Heart left ventricle (tissue), 16 donors: ENCODE data around the gene HAUS3. TPM values are rescaled to one million over a fixed set of nuclear protein-coding genes. Genes with fewer than 3 reads are reported as not detected.

Experiments
- ATAC-seq, 4 donors: fragments of 200-7000 bp; cut with Tn5 transposase; one replicate each; pipeline ENCODE4 v1.9.1; 2020 to 2022; ENCODE audit warnings: moderate library complexity in 4 of 4, mild to moderate bottlenecking in 3 of 4, moderate number of reproducible peaks in 1 of 4
- DNase-seq, 5 donors: peaks; one replicate each; pipeline ENCODE4 v3.0.0-alpha.2; 2020
- H3K27ac ChIP-seq, 12 donors: fragments of 200-600 bp; sonication (generic) in 4 of 12; one replicate each; pipeline versions ENCODE4 v1.5.0 to v1.8.0; 2016 to 2022; ENCODE audit warnings: mild to moderate bottlenecking in 2 of 12
- H3K27me3 ChIP-seq, 9 donors: fragments of 200-600 bp; sonication (generic) in 2 of 9; one replicate each; pipeline versions ENCODE4 v1.5.1 to v1.8.0; 2016 to 2022; ENCODE audit warnings: mild to moderate bottlenecking in 3 of 9
- H3K36me3 ChIP-seq, 9 donors: fragments of 200-600 bp; sonication (generic) in 2 of 9; one replicate each; pipeline versions ENCODE4 v1.5.0 to v1.8.0; 2018 to 2022; ENCODE audit warnings: mild to moderate bottlenecking in 2 of 9
- H3K4me1 ChIP-seq, 12 donors: fragments of 200-600 bp; sonication (generic) in 4 of 12; one replicate each; pipeline versions ENCODE4 v1.5.0 to v1.8.0; 2016 to 2022; ENCODE audit warnings: mild to moderate bottlenecking in 3 of 12
- H3K4me3 ChIP-seq, 12 donors: fragments of 200-600 bp; sonication (generic) in 4 of 12; one replicate each; pipeline versions ENCODE4 v1.5.0 to v1.8.0; 2017 to 2022; ENCODE audit warnings: mild to moderate bottlenecking in 9 of 12, moderate library complexity in 4 of 12
- H3K9me3 ChIP-seq, 12 donors: fragments of 200-600 bp; sonication (generic) in 4 of 12; one replicate each; pipeline versions ENCODE4 v1.5.0 to v1.8.0; 2016 to 2022; ENCODE audit warnings: mild to moderate bottlenecking in 1 of 12
- POLR2A ChIP-seq, 2 donors: fragments of 450-650 bp; IDR thresholded peaks; one replicate each; pipeline ENCODE4 v1.6.1; 2017; ENCODE audit warnings: antibody characterized with exemption in 2 of 2, mild to moderate bottlenecking in 2 of 2, moderate library complexity in 2 of 2
- WGBS, 4 donors: extraction: QIAGEN DNeasy Blood & Tissue Kit in 2 of 4; methylation state at CpG; one replicate each; pipeline versions ENCODE4 v1.1.5 to v1.1.7; 2013 to 2018; 5-methylcytosine and 5-hydroxymethylcytosine counted together
- intact Hi-C, 10 donors: fragments of 100-400 bp; cut with DNase I; formaldehyde crosslinking; loops; one replicate each; pipeline versions ENCODE4 v1.11.1 to v1.14.2; 2022
- polyA plus RNA-seq, 2 donors: library from polyadenylated mRNA; stranded (reverse); fragments of 200-250 nt; gene quantifications; one replicate each; pipeline ENCODE4 v1.2.3, GENCODE V29; 2013
- total RNA-seq, 9 donors: library from RNA; depleted of rRNA in 2 of 9; stranded (reverse); fragments of >200 nt in 2 of 9; fragmentation: NEBNext Ultra II Directional in 3 of 9; extraction: Animal tissue kit (Norgen Biotek cat#: 25700) in 3 of 9; gene quantifications; one replicate each; pipeline versions ENCODE4 v1.1.0 to v1.2.4, GENCODE V29; 2016 to 2023
- TF ChIP-seq, protein P1 (sequence below), 12 donors: fragments of 200-600 bp; sonication (generic) in 4 of 12; IDR thresholded peaks; one replicate each; pipeline versions ENCODE4 v1.5.0 to v1.8.0; 2018 to 2022; ENCODE audit warnings: antibody characterized with exemption in 12 of 12, mild to moderate bottlenecking in 5 of 12
- donor health status: ischemic (EF 13 %, LVEDD 7.1; RV severe dilation, severe dysfunction).
- donor health status: healthy with polysubstance abuse.
- donor health status: DM: no; HTN: yes; CAD: no.
- donor health status: DM: no; HTN: no; CAD: no.
- donor health status: ischemic (EF 25% LVEDD 6.9; RV normal size, moderate dysfunction).
- donor health status: ischemic (EF 25% LVEDD 5.7; RV mildly dilated, moderate dysfunction).
- donor health status: healthy.
- donor health status: DM: yes; HTN: yes; CAD: no.
- donor health status: ischemic (EF 35%, LVEDD 5.7; RV mildly dilated, moderate dysfunction).
- donor health status: nonischemic (EF 11% LVEDD 7.7; RV severe dilation, severe dysfunction).
- donor health status: DM: yes; HTN: yes; CAD: no.
- donor health status: PGD.
- donor health status: ischemic (EF 29% LVEDD 5.4; RV normal size, mild dysfunction).
- donor health status: nonischemic (EF 23%, LVEDD 6.1; RV moderate dilation, normal function).

Gene HAUS3
- total and polyA plus RNA-seq, 11 donors = 4.2 to 8.3 (median 6.3) TPM

DNA sequence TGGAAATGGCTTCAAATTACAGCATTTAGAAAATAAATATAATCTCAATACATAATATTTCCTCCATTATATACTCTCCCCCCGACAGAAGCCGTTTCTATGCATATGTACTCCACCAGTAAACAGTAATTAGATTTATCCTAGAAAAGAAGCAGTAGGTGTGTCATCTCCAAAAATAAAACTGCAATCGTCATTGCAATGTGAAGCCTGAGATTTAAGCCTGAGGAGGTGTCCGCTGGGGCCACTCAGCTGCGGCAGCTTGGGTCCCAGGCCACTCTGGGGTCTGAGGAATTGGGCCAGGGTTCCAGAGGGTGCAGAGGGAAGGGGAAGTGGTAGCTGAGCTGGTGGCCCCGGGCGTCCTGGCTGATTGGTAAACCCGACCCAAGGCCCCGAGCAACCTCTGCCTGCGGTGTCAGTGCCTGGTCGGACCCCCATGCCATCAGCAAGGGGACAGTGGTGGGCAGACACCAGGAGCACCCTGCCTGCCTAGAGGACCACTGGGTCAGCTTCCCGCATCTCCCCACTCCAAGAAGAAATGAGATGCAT lies 27.8 kb upstream of the HAUS3 start:
- intact Hi-C loops = loop anchor here in 4 of 10 donors (5.0 to 10.0 kb wide), 3 partner anchors 145 to 485 kb away; partner anchors contain the start of genes CFAP99 (in 3 of the 4), ZFYVE28 (in 3 of the 4) and TNIP2 (in 1 of the 4)
- Histone ChIP-seq H3K27ac (no peak overlapping the region), H3K9me3 (no peaks in the 10 kb centered on the region), H3K4me1 (peaks cover 6 to 47% (median 24%) of the 10 kb centered on the region in 12 donors), H3K27me3 (no peaks in the 10 kb centered on the region), H3K36me3 (no peaks in the 10 kb centered on the region), H3K4me3 (no peak overlapping the region)
- WGBS, 4 donors = 70 to 74% (median 72%) methylated on average over 10 to 12 of the region's 12 CpGs
- peak in 3 of 5 donors; percentile 14 to 39 (median 17) for DNase-seq
- TF ChIP-seq, protein P1, sequence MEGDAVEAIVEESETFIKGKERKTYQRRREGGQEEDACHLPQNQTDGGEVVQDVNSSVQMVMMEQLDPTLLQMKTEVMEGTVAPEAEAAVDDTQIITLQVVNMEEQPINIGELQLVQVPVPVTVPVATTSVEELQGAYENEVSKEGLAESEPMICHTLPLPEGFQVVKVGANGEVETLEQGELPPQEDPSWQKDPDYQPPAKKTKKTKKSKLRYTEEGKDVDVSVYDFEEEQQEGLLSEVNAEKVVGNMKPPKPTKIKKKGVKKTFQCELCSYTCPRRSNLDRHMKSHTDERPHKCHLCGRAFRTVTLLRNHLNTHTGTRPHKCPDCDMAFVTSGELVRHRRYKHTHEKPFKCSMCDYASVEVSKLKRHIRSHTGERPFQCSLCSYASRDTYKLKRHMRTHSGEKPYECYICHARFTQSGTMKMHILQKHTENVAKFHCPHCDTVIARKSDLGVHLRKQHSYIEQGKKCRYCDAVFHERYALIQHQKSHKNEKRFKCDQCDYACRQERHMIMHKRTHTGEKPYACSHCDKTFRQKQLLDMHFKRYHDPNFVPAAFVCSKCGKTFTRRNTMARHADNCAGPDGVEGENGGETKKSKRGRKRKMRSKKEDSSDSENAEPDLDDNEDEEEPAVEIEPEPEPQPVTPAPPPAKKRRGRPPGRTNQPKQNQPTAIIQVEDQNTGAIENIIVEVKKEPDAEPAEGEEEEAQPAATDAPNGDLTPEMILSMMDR (IDR thresholded peaks at IDR 0.05) = no peak
- TF ChIP-seq POLR2A (IDR thresholded peaks at IDR 0.05) = no peak
- peak in 1 of 4 donors; percentile 6 for ATAC-seq

DNA sequence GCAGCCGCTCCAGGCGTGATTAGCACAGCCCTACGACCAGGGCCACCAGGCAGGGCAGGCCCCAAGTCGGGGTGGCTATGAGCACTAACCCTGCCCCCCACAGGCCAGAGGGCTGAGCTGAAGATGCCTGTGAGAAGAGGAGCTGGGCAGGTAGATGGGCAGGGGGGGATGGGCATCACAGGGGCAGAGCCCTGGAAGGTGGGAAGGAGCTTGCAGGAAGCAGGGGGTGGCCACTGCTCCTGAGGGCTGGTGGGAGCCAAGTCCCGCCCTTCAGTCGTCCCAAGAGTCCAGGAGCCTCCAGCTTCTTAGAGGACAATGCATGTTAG lies 27.2 kb upstream of the HAUS3 start:
- TF ChIP-seq, protein P1 (IDR thresholded peaks at IDR 0.05) = no peak
- TF ChIP-seq POLR2A (IDR thresholded peaks at IDR 0.05) = no peak
- DNase-seq = peak in 3 of 5 donors; percentile 22 to 29 (median 26)
- Histone ChIP-seq H3K4me1 (peaks cover 6 to 48% (median 24%) of the 10 kb centered on the region in 12 donors), H3K4me3 (no peak overlapping the region), H3K36me3 (no peaks in the 10 kb centered on the region), H3K27me3 (no peaks in the 10 kb centered on the region), H3K27ac (no peak overlapping the region), H3K9me3 (no peaks in the 10 kb centered on the region)
- WGBS, 4 donors = 12 to 66% (median 62%) methylated on average over 2 to 6 of the region's 6 CpGs
- intact Hi-C loops = loop anchor here in 4 of 10 donors (5.0 to 10.0 kb wide), 3 partner anchors 146 to 486 kb away; partner anchors contain the start of genes CFAP99 (in 3 of the 4), ZFYVE28 (in 3 of the 4) and TNIP2 (in 1 of the 4)
- no peak for ATAC-seq

DNA sequence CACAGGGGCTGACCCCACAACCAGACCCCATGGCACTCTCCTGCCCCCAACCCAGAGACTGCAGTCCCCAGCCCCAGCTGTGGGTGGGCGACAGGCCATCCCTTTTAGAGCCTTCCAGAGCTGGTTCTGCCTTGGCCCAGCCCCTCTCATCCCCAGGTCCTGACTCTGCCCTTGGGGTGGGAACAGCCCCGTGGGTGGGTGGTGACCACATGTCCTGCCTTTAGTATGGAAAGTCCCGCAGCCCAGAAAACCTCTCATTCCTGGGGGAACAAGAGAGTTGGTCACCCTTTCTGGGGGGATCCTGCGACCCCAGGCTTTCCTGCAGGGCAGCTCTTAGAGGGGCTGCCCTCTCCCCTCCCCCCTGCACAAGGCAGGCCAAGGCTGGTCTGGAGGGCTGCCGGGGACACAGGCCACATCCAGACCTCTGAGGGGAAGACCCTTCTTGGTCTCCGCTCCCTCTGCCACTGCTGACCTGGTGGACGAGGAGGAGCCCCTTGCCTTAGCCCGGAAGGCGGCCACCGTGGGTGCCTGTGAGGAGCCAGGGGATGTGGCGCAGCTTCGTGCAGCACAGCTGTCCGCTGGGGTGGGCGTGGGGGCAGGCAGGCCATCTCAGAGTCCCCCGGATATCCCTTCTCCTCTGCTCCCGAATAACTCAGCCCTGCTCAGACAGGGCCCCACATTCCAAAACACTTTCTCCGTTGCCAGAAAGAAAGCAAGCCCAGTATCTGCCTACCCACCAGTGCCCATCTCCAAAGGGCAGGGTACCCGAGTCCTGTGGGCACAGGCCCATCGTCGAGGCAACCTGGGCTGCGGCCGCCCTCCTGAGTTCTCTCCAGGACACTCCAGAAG lies 26.7 kb upstream of the HAUS3 start:
- H3K36me3 ChIP-seq = no peaks in the 10 kb centered on the region
- WGBS, 4 donors = 77 to 93% (median 85%) methylated on average over 6 to 22 of the region's 22 CpGs
- DNase-seq = peak in 1 of 5 donors; percentile 17
- no peak overlapping the region for H3K4me3 ChIP-seq
- H3K27ac ChIP-seq = no peak overlapping the region
- intact Hi-C loops = loop anchor here in 4 of 10 donors (5.0 to 10.0 kb wide), 3 partner anchors 146 to 486 kb away; partner anchors contain the start of genes CFAP99 (in 3 of the 4), ZFYVE28 (in 3 of the 4) and TNIP2 (in 1 of the 4)
- H3K9me3 ChIP-seq = no peaks in the 10 kb centered on the region
- TF ChIP-seq POLR2A (IDR thresholded peaks at IDR 0.05) = no peak
- TF ChIP-seq, protein P1 (IDR thresholded peaks at IDR 0.05) = no peak
- ATAC-seq = no peak
- H3K4me1 ChIP-seq = peaks cover 6 to 53% (median 24%) of the 10 kb centered on the region in 12 donors
- no peaks in the 10 kb centered on the region for H3K27me3 ChIP-seq

DNA sequence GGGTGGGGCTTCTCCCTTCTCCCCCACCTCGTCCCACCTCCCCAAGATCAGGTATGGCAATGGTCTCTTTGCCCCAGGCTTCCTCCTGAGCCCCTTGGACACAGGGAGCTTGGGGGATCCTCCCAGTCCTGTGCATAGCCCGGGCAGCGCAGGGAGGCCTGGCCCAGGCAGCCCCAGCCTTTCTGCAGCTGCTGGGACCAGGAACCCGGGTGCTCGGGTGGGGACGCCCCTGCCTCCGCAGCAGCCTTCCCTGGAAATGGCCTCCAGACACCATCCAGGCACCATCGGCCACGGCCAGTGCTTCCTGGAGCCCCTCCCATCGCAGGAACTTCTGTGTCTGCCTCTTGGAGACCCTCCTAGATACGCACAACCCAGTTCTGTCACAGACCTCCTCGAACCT lies 25.9 kb upstream of the HAUS3 start:
- no peak overlapping the region for H3K27ac ChIP-seq
- H3K4me1 ChIP-seq = peaks cover 6 to 60% (median 32%) of the 10 kb centered on the region in 12 donors
- peak in 1 of 5 donors; percentile 18 for DNase-seq
- H3K36me3 ChIP-seq = no peaks in the 10 kb centered on the region
- intact Hi-C loops = loop anchor here in 4 of 10 donors (5.0 to 10.0 kb wide), 3 partner anchors 147 to 487 kb away; partner anchors contain the start of genes CFAP99 (in 3 of the 4), ZFYVE28 (in 3 of the 4) and TNIP2 (in 1 of the 4)
- H3K27me3 ChIP-seq = no peaks in the 10 kb centered on the region
- 74 to 86% (median 83%) methylated on average over 9 to 12 of the region's 12 CpGs for WGBS, 4 donors
- H3K9me3 ChIP-seq = no peaks in the 10 kb centered on the region
- no peak overlapping the region for H3K4me3 ChIP-seq
- ATAC-seq = no peak
- TF ChIP-seq, protein P1 (IDR thresholded peaks at IDR 0.05) = no peak
- no peak for TF ChIP-seq POLR2A (IDR thresholded peaks at IDR 0.05)
